GM18508 (cell line): ENCODE results near the gene CTNNA2.

Experiments
- ATAC-seq: cut with Tn5 transposase; IDR thresholded peaks from one replicate; pipeline ENCODE4 v1.9.1; 2021; ENCODE audit warnings: moderate number of reproducible peaks; ENCODE audit not compliant: insufficient read depth, unreplicated experiment

Gene CTNNA2

GRCh38 chr2:80496346-80496745 lies 983.5 kb downstream of the CTNNA2 start:
- no peak for ATAC-seq

DNA sequence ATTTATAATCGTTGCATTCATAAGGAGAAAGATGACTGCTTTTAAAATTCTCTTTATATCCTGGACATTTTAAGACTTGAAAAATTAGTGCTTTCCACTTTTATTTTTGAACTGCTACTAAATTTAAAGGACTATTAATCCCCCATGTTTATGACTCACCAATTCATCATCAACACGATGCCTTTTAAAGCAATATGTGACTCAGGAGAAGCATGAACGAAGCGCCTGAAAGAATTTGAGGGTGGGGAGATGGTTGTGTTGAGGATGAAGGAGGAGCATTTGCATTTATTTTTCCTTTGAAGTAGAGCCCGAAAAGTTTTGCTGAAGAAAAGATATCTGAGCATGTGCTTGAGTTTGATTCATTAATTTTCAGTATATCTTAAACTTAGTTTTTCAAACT lies 983.9 kb downstream of the CTNNA2 start:
- ATAC-seq = no peak

GRCh38 chr2:80499095-80499494 lies 986.2 kb downstream of the CTNNA2 start:
- no peak for ATAC-seq

GRCh38 chr2:80501874-80502624 lies 989.2 kb downstream of the CTNNA2 start:
- ATAC-seq = no peak

- no peak for ATAC-seq
Observed at GRCh38 chr2:80506563-80506962, 993.7 kb downstream of the CTNNA2 start.

DNA sequence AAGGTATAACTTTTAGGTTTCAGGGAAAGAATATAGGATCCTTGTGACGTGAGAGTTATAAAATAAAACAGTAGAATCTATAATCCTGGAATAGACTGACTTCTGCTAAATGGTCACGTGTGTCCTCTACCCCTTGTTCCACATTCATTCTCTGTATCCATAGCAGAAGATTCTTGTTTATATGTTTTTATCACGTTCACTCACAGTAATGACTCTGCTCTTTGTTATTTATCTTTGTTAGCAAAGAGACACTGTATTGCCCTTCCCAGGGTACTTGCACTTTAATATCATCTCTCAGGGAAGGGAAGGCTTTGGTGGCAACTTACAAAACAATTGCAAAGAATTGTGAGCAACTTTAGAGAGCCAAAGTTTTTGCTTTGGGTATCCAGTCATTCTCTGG lies 997.9 kb downstream of the CTNNA2 start:
- no peak for ATAC-seq

GRCh38 chr2:80515964-80516363 lies 1003.1 kb downstream of the CTNNA2 start:
- ATAC-seq = no peak

GRCh38 chr2:80517316-80517715 lies 1004.5 kb downstream of the CTNNA2 start:
- no peak for ATAC-seq

- no peak for ATAC-seq
Observed at GRCh38 chr2:80519121-80519643, 1006.3 kb downstream of the CTNNA2 start.

- no peak for ATAC-seq
Observed at GRCh38 chr2:80519699-80520291, 1006.9 kb downstream of the CTNNA2 start.

DNA sequence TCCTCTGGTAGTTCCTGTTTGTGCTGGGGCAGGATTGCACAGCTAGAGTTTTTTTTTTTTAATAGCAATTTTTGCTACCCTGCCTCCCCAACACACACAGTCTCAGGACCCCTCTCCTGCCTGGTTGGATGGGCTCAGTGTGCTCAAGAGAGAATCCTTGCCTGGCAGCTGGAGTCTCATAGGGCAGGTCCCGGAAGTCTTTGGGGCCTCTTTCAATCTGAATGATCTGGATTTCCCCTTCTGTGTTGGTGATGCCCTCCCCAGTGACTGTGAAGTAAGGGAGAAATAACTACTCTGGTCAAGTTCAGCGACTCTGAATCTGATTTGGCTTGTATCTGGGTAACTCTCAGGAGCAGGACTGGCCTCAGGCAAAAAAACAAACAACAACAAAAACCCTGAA lies 1012.3 kb downstream of the CTNNA2 start:
- ATAC-seq = peak; percentile 80

- ATAC-seq = peak; percentile 24
Observed at GRCh38 chr2:80527119-80527518, 1014.3 kb downstream of the CTNNA2 start.

GRCh38 chr2:80529466-80530165 lies 1016.8 kb downstream of the CTNNA2 start:
- no peak for ATAC-seq

- peak; percentile 86 for ATAC-seq
Observed at GRCh38 chr2:80530442-80531064, 1017.7 kb downstream of the CTNNA2 start.

- ATAC-seq = no peak
Observed at GRCh38 chr2:80531319-80531718, 1018.5 kb downstream of the CTNNA2 start.

GRCh38 chr2:80545420-80546210 lies 1032.8 kb downstream of the CTNNA2 start:
- ATAC-seq = no peak

- no peak for ATAC-seq
Observed at GRCh38 chr2:80546766-80547165, 1033.9 kb downstream of the CTNNA2 start.

DNA sequence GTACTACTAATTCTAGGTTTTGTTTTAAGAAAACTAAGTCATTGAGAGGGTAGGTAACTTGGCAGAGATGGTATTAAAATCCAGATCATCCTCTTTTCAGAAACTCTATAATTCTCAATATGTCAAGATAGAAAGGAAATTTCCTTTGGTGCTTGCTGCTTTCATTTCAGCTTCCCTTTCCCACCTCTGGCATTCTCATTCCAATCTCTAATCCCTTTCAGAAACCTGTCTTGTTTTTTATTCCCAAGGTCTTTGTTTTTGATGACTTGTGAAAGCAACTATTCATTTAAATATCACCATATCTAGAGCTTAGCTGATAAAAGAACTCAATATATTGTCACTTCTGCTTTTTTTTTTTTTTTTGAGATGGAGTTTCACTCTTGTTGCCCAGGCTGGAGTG lies 1034.5 kb downstream of the CTNNA2 start:
- ATAC-seq = no peak

DNA sequence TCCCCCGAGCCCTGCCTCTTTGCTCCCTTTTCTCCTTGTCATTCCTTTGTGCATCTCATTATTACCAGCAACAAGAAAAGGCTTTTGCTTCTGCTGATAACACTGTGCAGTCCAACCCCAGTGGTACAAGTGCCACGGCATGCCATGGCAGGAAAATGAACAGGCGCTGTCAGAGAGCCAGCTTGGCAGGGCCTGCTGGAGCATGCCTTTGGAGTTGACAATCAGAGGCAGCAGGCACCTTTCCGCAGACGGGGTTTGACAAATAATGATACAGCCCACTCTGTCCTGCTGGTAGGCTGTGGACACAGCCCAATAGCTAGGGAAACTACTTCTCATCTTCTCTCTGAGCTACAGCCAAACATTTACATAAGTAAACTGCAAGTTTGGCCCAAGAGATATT lies 1035.6 kb downstream of the CTNNA2 start:
- ATAC-seq = no peak

- no peak for ATAC-seq
Observed at GRCh38 chr2:80549901-80550300, 1037.0 kb downstream of the CTNNA2 start.
